Left lung (tissue), 10 donors: Measurements from ENCODE around the gene SOX18. TPM values are rescaled to one million over a fixed set of nuclear protein-coding genes. Genes with fewer than 3 reads are reported as not detected.

ENCODE experiments used
- ATAC-seq: fragments of 200-7000 bp; cut with Tn5 transposase; one replicate; pipeline ENCODE4 v1.9.1; 2020; ENCODE audit warnings: moderate library complexity
- DNase-seq, 4 donors: peaks; one replicate each; pipeline ENCODE4 v3.0.0-alpha.2; 2013 to 2020
- H3K27ac ChIP-seq, 2 donors: fragments of 200-600 bp; sonication (generic) in 1 of 2; one replicate each; pipeline versions ENCODE4 v1.5.0 to v1.8.0; 2020 to 2021
- H3K27me3 ChIP-seq, 2 donors: fragments of 200-600 bp; sonication (generic) in 1 of 2; one replicate each; pipeline versions ENCODE4 v1.5.0 to v1.8.0; 2020 to 2021
- H3K36me3 ChIP-seq, 2 donors: fragments of 200-600 bp; sonication (generic) in 1 of 2; one replicate each; pipeline versions ENCODE4 v1.5.0 to v1.8.0; 2020 to 2021
- H3K4me1 ChIP-seq, 2 donors: fragments of 200-600 bp; one replicate each; pipeline ENCODE4 v1.8.0; 2021
- H3K4me3 ChIP-seq, 2 donors: fragments of 200-600 bp; sonication (generic) in 1 of 2; one replicate each; pipeline versions ENCODE4 v1.5.0 to v1.8.0; 2020 to 2021; ENCODE audit warnings: mild to moderate bottlenecking in 1 of 2
- H3K9me3 ChIP-seq, 2 donors: fragments of 200-600 bp; sonication (generic) in 1 of 2; one replicate each; pipeline versions ENCODE4 v1.5.0 to v1.8.0; 2020 to 2021
- CTCF ChIP-seq, 2 donors: fragments of 200-600 bp; sonication (generic) in 1 of 2; IDR thresholded peaks; one replicate each; pipeline versions ENCODE4 v1.5.0 to v1.8.0; 2021; ENCODE audit warnings: antibody characterized with exemption in 2 of 2
- intact Hi-C, 2 donors: fragments of 100-400 bp; cut with DNase I; formaldehyde crosslinking; loops; one replicate each; pipeline versions ENCODE4 v1.11.2 to v1.14.2; 2022
- polyA plus RNA-seq, 6 donors: library from polyadenylated mRNA; unstranded; fragments of 120-200 nt; gene quantifications; one replicate each; pipeline ENCODE4 v1.2.1, GENCODE V29; 2013; ENCODE audit not compliant: insufficient read length in 6 of 6
- total RNA-seq, 2 donors: library from RNA; stranded (reverse); fragmentation: NEBNext Ultra II Directional; extraction: Animal tissue kit (Norgen Biotek cat#: 25700); gene quantifications; one replicate each; pipeline ENCODE4 v1.2.1, GENCODE V29; 2021
- donor health status: DM: no; HTN: yes; CAD: no.
- donor health status: DM: no; HTN: no; CAD: no.

Gene SOX18
- total and polyA plus RNA-seq, 8 donors: 11.5 to 69.2 (median 18.2) TPM

GRCh38 chr20:64025101-64025825, 24.2 kb downstream of the SOX18 start:
- DNase-seq: no peak
- H3K4me3 ChIP-seq: no peak overlapping the region
- peaks cover 0 to 94% of the 10 kb centered on the region in 2 donors for H3K36me3 ChIP-seq
- no peaks in the 10 kb centered on the region for H3K27me3 ChIP-seq
- peaks cover 0 to 2% of the 10 kb centered on the region in 2 donors for H3K4me1 ChIP-seq
- no peak for ATAC-seq
- no peak for TF ChIP-seq CTCF (IDR thresholded peaks at IDR 0.05)
- H3K9me3 ChIP-seq: no peaks in the 10 kb centered on the region
- intact Hi-C loops: no loop called here
- H3K27ac ChIP-seq: no peak overlapping the region

- H3K27me3 ChIP-seq: no peaks in the 10 kb centered on the region
- intact Hi-C loops: no loop called here
- no peak overlapping the region for H3K27ac ChIP-seq
- H3K36me3 ChIP-seq: peaks cover 0 to 94% of the 10 kb centered on the region in 2 donors
- no peak for TF ChIP-seq CTCF (IDR thresholded peaks at IDR 0.05)
- ATAC-seq (no peak), DNase-seq (no peak)
- H3K4me1 ChIP-seq: peaks cover 0 to 8% of the 10 kb centered on the region in 2 donors
- no peak overlapping the region for H3K4me3 ChIP-seq
- H3K9me3 ChIP-seq: no peaks in the 10 kb centered on the region
Observed at GRCh38 chr20:64024141-64024990, 25.1 kb downstream of the SOX18 start.

- Histone ChIP-seq H3K36me3 (peaks cover under 1 to 94% of the 10 kb centered on the region in 2 donors), H3K27me3 (no peaks in the 10 kb centered on the region), H3K9me3 (no peaks in the 10 kb centered on the region), H3K27ac (no peak overlapping the region), H3K4me3 (no peak overlapping the region), H3K4me1 (peaks cover 0 to 8% of the 10 kb centered on the region in 2 donors)
- TF ChIP-seq CTCF (IDR thresholded peaks at IDR 0.05): no peak
- DNase-seq (no peak), ATAC-seq (no peak)
- intact Hi-C loops: no loop called here
Observed at GRCh38 chr20:64023361-64024140, 25.9 kb downstream of the SOX18 start.

- no peak for DNase-seq
Observed at GRCh38 chr20:64022671-64023360, 26.6 kb downstream of the SOX18 start.

More at GRCh38 chr20:64022671-64023360, 26.6 kb downstream of the SOX18 start:
- intact Hi-C loops: no loop called here
- Histone ChIP-seq H3K27me3 (no peaks in the 10 kb centered on the region), H3K27ac (no peak overlapping the region), H3K4me3 (no peak overlapping the region), H3K36me3 (peaks cover 3 to 94% of the 10 kb centered on the region in 2 donors), H3K9me3 (no peaks in the 10 kb centered on the region), H3K4me1 (peaks cover 0 to 8% of the 10 kb centered on the region in 2 donors)
- no peak for ATAC-seq
- TF ChIP-seq CTCF (IDR thresholded peaks at IDR 0.05): no peak
